Activated CD4-positive, alpha-beta T cell treated with anti-CD3 and anti-CD28 coated beads for 24 hours (primary cell): Measurements from ENCODE around the gene TRMT5.

Experiments
- DNase-seq, 2 donors: peaks; one replicate each; pipeline ENCODE4 v3.0.0-alpha.2; 2020; ENCODE audit warnings: low read depth in 2 of 2

TRMT5 gene

GRCh38 chr14:60965402-60965801, 15.5 kb downstream of the TRMT5 start:
- no peak for DNase-seq

GRCh38 chr14:60964904-60965303, 16.0 kb downstream of the TRMT5 start:
- no peak for DNase-seq

- DNase-seq = no peak
These were observed 17.1 kb downstream of the TRMT5 start for GRCh38 chr14:60963761-60964160.

GRCh38 chr14:60958146-60958545, 22.7 kb downstream of the TRMT5 start:
- DNase-seq = no peak

- no peak for DNase-seq
These were observed 24.2 kb downstream of the TRMT5 start for GRCh38 chr14:60956632-60957031.

GRCh38 chr14:60956202-60956601, 24.7 kb downstream of the TRMT5 start:
- no peak for DNase-seq

GRCh38 chr14:60951776-60952435, 29.0 kb downstream of the TRMT5 start:
- no peak for DNase-seq

- no peak for DNase-seq
These were observed 34.1 kb downstream of the TRMT5 start for GRCh38 chr14:60946773-60947172.

- no peak for DNase-seq
These were observed 34.9 kb downstream of the TRMT5 start for GRCh38 chr14:60945984-60946383.

- DNase-seq = no peak
These were observed 36.7 kb downstream of the TRMT5 start for GRCh38 chr14:60944204-60944603.

- DNase-seq = no peak
These were observed 37.2 kb downstream of the TRMT5 start for GRCh38 chr14:60943637-60944032.

- no peak for DNase-seq
These were observed 45.6 kb downstream of the TRMT5 start for GRCh38 chr14:60935319-60935718.

- no peak for DNase-seq
These were observed 46.8 kb downstream of the TRMT5 start for GRCh38 chr14:60933920-60934655.

GRCh38 chr14:60931218-60931617, 49.7 kb downstream of the TRMT5 start:
- no peak for DNase-seq

GRCh38 chr14:60926002-60926401, 54.9 kb downstream of the TRMT5 start:
- no peak for DNase-seq

GRCh38 chr14:60925286-60925685, 55.6 kb downstream of the TRMT5 start:
- no peak for DNase-seq

- no peak for DNase-seq
These were observed 58.8 kb downstream of the TRMT5 start for GRCh38 chr14:60922050-60922449.
